ENCODE results near the gene ASB1.
A peak's percentile ranks its signal among the peaks of the same experiment; 100 is the strongest.
"Not testable (repeated sequence)": the region's sequence is repeated elsewhere in the genome, so short reads cannot be mapped to it uniquely, and the experiment has no call there.

Gene ASB1

DNA sequence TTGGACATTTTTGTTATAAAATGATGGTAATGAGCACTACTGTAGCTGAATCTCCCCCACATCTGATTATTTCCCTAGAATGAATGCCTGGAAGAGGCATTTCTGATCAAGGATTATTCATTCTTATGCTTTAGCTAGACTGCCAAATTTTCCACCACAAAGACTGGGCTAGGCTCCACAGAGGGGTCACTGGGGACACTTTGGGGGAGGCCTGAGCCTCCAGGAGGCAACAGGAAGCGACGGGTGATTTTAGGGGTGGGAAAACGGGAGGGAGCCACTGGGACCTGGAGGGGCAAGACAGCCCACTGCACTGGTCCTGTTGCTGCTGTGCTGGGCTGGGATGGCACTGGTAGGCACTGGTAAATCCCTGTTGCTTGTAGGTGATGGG lies 2.4 kb upstream of the ASB1 start:
- DNase-seq: no peak

DNA sequence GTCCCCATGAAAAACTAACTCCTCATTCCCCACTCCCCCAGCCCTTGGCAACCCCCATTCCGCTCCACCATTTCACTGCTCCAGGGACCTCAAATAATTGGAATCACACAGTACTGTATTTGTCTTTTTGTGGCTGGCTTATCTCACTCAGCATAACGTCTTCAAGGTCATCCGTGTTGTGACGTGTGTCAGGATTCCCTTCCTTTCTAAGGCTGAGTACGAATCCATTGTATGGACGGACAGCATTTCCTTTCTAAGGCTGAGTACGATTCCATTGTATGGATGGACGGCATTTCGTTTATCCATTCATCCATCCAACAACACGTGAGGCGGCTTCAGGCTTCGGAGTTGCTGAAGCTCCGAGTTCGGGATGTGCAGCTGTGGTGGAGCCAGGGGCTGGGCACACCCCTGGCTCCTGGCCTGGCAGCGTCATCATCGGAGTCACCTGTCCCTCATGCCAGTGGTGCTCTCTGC lies 1.2 kb upstream of the ASB1 start:
- no peak for DNase-seq

DNA sequence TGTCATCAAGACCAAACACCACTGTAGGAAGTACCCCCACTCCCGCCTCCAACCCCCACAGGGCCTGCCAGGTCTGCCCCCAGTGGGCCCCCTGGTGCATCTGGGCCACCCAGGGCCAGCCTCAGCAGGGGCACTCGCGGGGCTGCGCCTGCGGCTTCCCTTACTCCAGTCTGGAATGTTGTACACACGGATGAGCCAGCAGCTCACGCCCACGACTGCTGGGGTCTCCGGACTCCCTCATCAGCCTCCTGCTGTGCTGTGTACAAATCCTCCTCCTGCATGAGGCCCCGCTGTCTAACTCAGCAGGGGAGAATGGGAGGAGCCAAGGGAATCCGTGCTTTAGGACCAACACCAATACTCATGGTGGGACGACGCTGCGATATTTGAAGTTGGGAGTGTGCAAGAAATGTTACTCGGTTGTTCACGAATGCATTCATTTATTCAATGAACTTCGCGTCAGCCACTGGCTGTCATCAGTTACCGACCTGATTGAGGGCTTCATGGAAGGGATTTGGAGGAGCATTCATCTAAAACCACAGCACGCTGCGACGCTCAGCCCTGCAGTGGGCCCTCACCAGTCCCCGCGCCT lies 654 bp upstream of the ASB1 start:
- peak; percentile 20 to 35 for DNase-seq

DNA sequence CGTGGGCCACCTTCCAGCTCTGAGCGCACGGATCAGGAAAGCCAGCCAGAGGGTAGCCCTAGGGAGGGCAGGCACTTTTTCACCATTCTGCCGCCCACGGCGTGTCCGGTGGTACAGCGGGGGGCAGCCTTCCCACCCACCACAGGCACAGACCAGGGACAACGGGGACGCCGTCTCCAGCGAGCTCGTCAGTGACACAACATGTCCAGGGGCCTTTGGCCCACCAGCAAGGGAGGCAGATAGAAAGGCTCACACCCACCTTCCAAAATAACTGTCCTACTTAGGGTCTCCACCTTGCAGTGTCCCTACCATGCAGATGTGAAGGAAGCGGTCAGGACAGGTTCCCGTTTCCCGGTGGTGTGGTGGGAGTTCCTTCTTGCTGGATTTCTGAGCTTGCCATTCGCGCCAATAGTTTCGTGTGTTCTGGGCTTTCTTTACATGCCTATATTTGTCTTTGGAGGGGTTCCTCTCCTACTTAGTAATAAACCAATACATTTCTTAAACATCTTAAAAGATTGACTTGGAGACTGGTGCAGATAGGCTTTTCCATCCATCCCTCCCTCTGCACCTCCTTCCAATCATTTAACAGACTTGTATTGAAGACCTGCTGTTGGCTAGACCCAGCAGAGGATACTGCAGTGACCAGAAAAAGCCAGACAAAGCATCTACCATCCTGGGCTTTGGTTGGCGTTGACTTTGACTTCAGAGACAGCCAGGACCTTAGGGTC lies 872 bp downstream of the ASB1 start:
- peak in 1 of 2 experiments; percentile 29 for DNase-seq

DNA sequence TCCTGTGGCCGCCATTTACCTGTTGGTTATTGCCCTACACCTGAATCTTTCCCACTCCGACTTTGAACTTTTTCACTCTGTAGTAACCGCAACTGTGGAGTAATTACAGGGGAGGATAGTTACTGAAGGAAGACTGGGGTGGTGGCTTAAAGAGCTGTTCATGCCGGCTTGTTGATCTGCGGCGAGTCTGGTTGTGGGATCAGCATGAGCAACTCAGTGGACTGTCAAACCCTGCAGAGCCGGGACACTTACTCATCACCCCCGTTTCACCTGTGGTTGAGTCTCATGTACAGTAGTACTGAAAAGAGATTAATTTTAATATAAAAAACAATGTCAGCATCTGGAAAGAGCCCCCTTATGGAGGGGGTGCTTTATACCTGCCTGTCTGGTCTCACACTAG lies 2.1 kb downstream of the ASB1 start:
- DNase-seq: no peak

DNA sequence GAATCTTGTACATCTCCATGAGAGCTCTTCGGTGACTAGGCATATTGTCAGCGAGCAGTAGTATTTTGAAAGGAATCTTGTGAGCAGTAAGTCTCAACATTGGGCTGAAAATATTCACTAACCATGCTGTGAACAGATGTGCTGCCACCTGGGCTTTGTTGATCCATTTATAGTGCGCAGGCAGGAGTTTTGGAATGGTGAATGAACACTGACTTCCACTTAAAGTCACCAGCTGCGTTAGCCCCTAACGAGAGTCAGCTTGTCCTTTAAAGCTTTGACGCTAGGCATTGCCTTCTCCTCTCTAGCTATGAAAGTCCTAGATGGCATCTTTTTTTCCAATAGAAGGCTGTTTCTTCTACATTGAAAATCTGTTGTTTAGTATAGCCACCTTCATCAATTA lies 4.1 kb downstream of the ASB1 start:
- no peak for DNase-seq

DNA sequence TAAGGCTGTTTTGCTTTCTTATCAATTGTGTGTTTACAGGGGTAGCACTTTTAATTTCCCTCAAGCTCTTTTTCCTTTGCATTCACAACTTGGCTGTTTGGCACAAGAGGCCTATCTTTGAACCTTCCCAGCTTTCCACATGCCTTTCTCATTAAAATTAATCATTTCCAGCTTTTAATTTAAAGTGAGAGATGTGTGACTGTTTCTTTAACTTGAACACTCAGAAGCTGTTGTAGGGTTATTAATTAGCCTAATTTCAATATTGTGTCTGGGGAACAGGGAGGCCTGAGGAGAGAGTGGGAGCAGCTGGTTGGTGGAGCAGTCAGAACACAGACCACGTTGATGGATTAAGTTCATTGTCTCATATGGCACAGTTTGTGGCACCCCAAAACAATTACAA lies 4.7 kb downstream of the ASB1 start:
- DNase-seq: no peak

DNA sequence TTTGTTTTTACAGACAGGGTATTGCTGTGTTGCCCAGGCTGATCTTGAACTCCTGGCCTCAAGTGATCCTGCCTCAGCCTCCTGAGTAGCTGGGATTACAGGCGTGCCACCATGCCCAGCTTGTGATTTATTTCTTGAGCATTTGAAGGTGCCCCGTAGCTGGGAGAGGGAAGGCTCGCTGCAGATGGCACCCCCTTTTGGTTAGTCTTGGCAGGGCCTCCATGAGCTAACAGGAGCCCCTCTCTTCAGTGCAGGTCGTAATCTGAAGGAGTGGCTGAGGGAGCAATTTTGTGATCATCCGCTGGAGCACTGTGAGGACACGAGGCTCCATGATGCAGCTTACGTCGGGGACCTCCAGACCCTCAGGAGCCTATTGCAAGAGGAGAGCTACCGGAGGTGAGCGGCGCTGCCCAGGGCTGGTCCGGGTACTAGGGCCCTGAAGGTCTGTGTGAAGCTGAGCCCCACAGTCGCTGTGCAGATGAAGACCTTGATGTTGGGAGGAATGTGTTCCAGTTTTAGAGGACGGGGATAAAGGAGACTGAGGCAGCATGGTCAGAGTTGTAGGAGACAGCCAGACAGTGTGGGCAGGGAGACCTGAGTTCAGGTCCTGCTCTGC lies 6.7 kb downstream of the ASB1 start:
- no peak for DNase-seq

DNA sequence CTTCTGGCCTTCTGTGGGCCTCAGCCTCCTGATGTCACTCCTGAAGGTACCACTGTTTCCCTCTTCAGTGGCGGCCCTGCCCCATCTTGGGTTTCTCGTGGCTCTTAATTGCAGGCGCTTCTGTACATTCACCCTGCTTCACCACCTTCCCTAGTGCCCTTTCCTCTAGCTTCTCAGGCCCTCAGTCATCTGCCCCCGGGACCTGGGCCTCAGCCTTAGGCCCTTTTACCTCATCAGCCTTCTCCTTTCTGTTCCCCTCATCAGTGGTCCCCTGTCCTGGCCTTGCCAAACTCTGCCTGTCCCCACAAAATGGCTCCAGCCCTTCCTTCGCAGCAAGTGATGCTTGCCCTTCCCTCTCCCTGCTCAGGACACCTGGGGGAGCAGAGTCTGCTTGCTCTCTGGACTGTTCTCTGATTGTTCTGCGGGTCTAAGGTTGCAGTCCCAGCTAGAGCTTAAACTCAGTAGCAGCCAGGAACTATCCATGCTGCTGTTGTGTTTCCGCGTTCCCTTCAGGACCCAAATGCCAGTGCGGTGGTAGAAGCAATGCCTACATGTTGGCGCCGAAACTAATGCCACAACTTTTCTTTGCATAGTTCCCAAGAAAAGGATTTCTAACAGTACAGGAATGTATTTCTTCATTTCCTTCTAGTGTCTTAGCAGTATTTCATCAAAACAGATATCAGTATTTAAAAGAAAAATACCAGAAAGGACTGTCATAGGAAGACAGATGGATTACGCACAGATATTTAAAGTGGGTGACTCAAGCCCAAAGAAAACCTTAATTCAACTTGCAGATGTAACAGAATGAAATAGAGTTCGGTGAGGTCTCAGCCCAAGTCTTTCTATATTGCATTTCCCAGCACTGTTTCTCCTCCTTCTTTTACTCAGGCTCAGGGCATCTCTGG lies 7.5 kb downstream of the ASB1 start:
- DNase-seq: no peak

DNA sequence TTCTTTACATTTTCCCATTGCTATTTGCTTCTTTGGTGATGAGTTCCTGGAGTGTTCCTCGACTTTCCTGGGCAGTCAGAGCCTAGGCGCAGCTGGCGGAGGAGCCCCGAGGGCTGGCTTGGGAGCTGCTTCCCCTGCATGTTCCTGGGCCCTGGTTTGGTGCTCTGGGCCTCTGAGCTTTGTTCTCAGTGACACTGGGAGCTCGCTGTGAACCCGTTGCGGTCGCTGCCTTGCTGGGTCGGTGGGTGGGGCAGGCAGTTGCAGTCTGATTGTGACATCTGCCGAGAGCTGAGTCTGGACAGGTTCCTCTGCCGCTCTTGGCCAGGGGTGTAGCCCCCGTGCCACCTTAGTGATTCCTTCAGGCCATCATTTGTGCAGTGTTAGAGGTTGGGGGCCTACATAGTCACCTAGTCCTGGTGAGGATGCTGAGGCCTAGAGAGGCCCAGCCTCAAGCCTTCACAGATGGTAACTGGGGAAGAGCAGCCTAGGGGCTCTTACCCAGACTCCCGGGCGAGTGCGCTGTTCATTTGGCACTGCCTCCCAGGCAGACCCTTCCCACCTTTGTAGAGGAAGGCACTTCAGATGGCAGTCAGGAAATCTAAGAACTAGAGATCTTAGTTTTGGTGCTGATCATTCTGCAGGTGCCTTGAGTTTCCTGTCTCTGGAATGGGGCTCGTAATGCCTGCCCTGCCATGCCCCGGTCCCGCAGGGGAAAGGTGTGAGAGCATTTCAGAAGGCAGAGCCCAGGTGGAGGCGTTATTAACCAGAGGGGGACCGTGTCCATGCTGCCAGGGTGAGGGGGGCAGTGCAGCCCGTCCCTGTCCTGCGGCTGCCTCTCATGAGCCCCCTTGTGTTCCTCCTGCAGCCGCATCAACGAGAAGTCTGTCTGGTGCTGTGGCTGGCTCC lies 8.4 kb downstream of the ASB1 start:
- DNase-seq: no peak

DNA sequence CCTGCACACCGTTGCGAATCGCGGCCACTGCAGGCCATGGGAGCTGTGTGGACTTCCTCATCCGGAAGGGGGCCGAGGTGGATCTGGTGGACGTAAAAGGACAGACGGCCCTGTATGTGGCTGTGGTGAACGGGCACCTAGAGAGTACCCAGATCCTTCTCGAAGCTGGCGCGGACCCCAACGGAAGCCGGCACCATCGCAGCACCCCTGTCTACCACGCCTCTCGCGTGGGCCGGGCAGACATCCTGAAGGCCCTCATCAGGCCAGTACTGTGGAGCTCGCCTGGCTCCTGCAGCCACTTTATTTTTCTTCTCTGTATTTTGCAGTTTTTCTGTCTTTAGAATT lies 9.0 kb downstream of the ASB1 start:
- DNase-seq: no peak

DNA sequence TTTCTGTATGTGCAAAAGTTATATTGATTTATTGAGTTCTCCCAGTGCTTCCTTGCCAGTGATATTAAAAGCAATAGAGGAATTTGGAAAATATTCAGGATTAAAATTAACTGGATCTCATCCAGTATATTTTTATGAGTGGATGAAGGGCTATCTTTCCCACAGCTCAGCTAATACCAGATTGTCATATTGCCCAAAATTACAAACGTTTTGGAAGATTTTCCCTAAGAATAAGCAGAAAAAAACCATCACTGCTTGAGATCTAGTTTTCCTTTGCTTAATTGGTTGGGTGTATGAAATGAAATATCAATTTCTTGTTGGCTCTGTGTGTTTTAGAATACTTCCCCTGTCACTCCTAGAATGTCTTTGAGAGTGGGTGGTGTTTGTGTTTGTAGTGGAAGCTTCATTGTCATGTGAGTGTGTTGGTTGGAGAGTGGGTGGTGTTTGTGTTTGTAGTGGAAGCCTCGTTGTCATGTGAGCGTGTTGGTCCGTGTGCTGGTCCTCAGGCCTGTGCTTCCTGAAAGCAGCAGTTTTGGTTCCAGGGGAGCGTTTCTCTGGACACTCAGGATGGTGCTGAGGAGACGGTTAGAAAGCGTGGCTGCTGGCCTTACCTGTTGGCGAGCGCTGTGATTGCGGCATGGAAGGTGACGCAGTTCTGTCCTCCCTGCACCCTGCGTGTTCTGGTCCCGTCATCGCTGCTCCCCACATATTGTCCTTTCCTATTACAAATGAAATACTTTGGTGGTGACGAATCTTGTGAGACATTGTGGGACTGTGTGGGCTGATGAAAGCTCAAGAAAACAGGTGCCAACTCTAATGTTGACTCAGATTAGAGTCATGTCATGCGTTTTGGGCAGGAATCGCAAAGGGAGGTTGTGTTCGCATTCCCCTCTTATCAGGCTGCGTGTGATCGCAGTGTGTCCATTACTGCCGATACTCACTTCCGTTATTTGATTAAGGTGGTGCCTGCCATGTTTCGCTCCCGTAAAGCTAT lies 12.4 kb downstream of the ASB1 start:
- DNase-seq: no peak

DNA sequence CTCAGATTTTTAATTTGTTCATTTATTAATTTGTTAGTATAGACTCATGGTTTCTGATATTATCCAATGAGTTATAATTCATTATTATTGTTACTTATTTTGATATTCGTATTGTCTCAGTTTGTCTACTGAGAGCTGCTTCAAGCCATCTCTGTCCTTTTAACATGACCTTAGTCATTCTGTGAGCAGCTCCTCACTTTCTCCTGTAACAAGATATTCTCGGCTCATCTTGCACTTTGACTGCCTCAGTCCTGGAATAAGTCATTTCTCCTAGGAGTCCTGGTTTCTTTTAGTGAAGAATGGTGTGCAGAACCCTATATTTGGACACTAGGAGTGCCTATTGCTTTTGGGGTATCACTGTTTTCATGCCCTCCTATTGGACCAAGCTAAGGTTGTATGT lies 13.2 kb downstream of the ASB1 start:
- no peak for DNase-seq

DNA sequence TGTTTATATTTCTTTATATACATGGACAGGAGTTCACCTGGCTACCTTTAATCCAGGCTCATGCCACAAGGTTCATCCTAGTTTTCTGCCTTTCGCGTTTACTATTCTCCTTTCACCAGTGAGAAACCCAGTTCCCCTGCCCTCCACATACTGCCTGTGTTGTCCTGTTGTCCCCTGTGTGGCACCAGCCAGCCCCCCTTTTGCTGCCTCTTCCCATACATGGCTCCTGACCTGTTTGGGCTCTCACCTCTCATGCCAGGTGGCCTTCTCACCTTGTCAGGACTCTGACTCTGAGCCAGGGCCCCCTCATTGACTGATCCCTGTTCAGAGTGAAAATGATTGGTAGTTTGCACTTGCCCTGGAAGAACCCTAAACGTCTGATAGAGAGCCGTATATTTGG lies 13.6 kb downstream of the ASB1 start:
- DNase-seq: no peak

DNA sequence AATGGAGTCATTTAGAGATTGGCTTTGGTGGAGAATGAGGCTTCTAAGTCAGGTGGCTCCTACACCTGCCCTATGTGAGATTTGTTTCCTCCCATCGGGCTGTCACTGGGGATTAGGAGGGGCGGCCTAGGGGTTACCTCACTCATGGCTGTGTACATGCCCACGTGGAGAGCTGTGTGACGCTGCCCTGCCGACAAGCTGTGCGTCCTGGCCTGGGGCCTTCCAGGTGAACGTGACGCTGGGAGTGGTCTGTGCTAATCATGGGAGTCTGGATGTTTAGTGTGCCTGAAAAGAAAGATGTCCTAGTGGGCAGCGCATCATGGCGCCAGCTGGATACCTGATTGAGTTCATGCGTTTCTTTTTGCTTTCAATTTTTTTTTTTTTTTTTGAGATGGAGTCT lies 14.0 kb downstream of the ASB1 start:
- no peak for DNase-seq

DNA sequence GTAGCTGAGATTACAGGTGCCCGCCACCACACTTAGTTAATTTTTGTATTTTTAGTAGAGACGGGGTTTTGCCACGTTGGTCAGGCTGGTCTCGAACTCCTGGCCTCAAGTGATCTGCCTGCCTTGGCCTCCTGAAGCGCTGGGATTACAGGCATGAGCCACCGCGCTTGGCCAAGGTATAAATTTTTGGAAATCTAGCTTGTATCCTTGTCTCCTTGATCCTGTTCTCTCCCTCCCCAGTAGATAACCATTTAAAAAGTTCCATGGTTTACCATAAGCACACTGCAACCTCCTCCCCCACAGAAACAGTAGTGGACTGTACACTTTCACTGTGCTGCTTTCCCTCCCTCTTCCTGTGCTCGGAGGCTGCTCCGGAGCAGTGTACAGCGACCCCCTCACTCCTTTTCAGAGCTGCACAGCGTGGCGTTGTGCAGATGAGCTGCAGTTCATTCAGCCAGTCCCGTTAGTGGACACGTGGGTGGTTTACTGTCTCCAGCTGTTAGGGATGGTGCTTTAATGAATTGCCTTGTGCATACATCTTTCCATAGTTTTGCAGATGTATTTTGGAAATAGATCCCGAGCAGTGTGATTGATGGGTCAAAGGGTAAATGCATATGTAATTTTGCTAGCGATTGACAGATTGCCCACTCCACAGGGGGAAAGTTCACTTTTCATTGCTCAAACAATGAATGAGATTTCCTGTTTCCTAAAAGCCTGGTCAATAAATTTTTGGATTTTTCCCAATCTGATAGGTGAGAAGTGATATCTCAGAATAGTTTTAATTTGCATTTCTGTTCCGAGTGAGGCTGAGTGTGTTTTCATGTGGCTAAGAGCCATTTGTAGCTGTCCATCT lies 14.8 kb downstream of the ASB1 start:
- DNase-seq: no peak

DNA sequence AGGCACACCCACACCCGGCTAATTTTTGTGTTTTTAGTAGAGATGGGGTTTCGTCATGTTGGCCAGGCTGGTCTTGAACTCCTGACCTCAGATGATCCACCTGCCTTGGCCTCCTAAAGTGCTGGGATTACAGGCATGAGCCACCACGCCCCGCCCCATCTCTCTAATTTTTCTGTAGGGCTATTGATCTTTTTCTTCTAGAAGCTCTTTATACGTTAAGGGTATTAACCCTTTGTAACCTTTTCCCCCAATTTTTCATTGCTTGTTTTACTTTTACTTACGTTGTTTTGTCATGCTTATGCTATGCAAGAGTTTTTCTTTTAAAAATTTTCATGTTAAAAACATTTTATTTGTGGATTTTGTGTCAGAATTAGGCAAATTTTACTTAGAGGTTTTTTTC lies 15.5 kb downstream of the ASB1 start:
- DNase-seq: not testable (repeated sequence)

DNA sequence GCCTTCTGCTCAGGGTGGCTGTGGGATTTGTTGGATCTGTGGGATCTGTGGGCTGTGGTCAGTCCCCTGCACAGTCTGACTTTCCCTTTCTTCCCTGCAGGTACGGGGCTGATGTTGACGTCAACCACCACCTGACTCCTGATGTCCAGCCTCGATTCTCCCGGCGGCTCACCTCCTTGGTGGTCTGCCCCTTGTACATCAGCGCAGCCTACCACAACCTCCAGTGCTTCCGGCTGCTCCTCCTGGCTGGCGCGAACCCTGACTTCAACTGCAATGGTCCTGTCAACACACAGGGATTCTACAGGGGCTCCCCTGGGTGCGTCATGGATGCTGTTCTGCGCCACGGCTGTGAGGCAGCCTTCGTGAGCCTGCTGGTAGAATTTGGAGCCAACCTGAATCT lies 17.5 kb downstream of the ASB1 start:
- no peak for DNase-seq

DNA sequence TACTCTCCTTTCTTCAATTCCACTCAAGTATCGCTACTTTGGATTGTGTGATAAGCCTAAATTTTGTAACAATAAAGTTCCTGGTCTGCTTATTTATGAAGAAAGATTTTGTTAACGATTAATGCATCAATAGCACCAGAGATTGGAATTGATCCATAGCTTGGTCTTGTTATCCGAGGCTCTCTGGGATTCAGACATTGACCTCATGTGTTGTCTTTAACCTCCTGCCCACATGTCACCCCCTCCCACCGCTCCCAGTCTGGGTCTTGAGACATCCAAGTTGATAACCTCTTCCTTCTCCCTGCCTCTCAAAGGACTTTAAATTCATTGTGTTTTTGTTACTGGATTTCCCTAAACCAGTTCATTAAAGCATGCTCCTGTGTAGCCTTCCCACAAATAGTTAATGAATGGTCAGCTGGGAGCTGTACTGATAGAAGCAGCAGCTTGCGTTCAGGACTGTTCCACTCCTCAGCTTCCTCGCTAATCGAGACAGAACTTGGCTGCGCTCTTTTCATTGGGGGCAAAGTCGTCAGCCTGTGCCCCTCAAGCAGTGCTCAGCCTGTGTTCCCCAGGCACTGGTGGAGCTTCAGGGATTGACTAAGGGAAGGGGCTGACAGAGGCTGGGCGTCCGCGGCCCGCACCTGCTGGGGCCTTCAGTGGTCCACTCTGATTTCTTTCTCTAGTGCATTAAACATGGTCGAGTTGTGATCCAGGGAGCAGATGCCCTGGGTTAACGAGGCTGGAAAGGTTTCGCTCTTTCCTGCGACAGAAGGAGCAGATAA lies 18.9 kb downstream of the ASB1 start:
- no peak for DNase-seq
